Endodermal cell (in vitro differentiated cells): ENCODE results near the gene TRIP12. TPM values are rescaled to one million over a fixed set of nuclear protein-coding genes. Genes with fewer than 3 reads are reported as not detected.
A peak's percentile ranks its signal among the peaks of the same experiment; 100 is the strongest.

Source experiments
- DNase-seq: peaks from one replicate; pipeline ENCODE4 v3.0.0-alpha.2; 2017
- H3K27ac ChIP-seq: 2 replicates; pipeline ENCODE4 v1.5.1; 2013; ENCODE audit warnings: mild to moderate bottlenecking, low read depth, low read length, moderate library complexity
- H3K27me3 ChIP-seq: 2 replicates; pipeline ENCODE4 v1.6.1; 2013; ENCODE audit warnings: mild to moderate bottlenecking, low read length, moderate library complexity; ENCODE audit not compliant: insufficient read depth, control insufficient read depth, poor library complexity, severe bottlenecking
- H3K36me3 ChIP-seq: 2 replicates; pipeline ENCODE4 v1.7.0; 2013; ENCODE audit warnings: mild to moderate bottlenecking, low read length, moderate library complexity; ENCODE audit not compliant: control insufficient read depth, insufficient read depth
- H3K4me1 ChIP-seq: one replicate; pipeline ENCODE4 v1.7.0; 2013; ENCODE audit warnings: low read length; ENCODE audit not compliant: control insufficient read depth, insufficient read depth
- H3K4me3 ChIP-seq: 2 replicates; pipeline ENCODE4 v1.5.1; 2013; ENCODE audit warnings: mild to moderate bottlenecking, low read length, moderate library complexity
- H3K9ac ChIP-seq: 2 replicates; pipeline ENCODE4 v1.6.1; 2013; ENCODE audit warnings: mild to moderate bottlenecking, low read length, moderate library complexity; ENCODE audit not compliant: poor library complexity, severe bottlenecking; ENCODE audit errors: extremely low read depth
- H3K9me3 ChIP-seq: 2 replicates; pipeline ENCODE4 v1.6.1; 2013; ENCODE audit warnings: mild to moderate bottlenecking, low read length, moderate library complexity; ENCODE audit not compliant: control insufficient read depth
- H3K27ac Mint-ChIP-seq: 2 replicates; pipeline ENCODE4 v1.8.0; 2020; ENCODE audit warnings: mixed read lengths
- H3K27me3 Mint-ChIP-seq: 2 replicates; pipeline ENCODE4 v1.8.0; 2021; ENCODE audit warnings: mild to moderate bottlenecking, mixed read lengths; ENCODE audit not compliant: insufficient read depth
- H3K36me3 Mint-ChIP-seq: 2 replicates; pipeline ENCODE4 v1.8.0; 2020; ENCODE audit warnings: low read depth, mixed read lengths
- H3K4me1 Mint-ChIP-seq: 2 replicates; pipeline ENCODE4 v1.8.0; 2020; ENCODE audit warnings: mixed read lengths
- H3K4me3 Mint-ChIP-seq: 2 replicates; pipeline ENCODE4 v1.8.0; 2020; ENCODE audit warnings: mild to moderate bottlenecking, moderate library complexity, mixed read lengths
- H3K9me3 Mint-ChIP-seq: 2 replicates; pipeline ENCODE4 v1.8.0; 2020; ENCODE audit warnings: mild to moderate bottlenecking, mixed read lengths
- WGBS, 2 experiments: methylation state at CpG; one replicate each; pipeline versions ENCODE4 v1.1.5 to v1.1.7; 2013; ENCODE audit warnings: missing lambda C conversion rate in 2 of 2, mixed read lengths in 1 of 2; ENCODE audit not compliant: insufficient coverage in 1 of 2, insufficient read length in 1 of 2; 5-methylcytosine and 5-hydroxymethylcytosine counted together
- total RNA-seq, 2 donors: library from RNA; stranded (reverse); fragmentation: NEBNext Ultra II Directional in 1 of 2; extraction: Animal tissue kit (Norgen Biotek cat#: 25700) in 1 of 2; gene quantifications; 2 replicates in 1 of 2; 3 replicates in 1 of 2; pipeline ENCODE4 v1.2.1, GENCODE V29; 2021
- TF ChIP-seq, protein P1 (sequence below): fragments of 200-600 bp; sonication (generic); conservative IDR thresholded peaks from 2 replicates; pipeline ENCODE4 v1.5.0; 2021; ENCODE audit warnings: antibody characterized with exemption, mild to moderate bottlenecking

The TRIP12 gene
- total RNA-seq, 2 donors from 2014 or later: 177 to 229 TPM

DNA sequence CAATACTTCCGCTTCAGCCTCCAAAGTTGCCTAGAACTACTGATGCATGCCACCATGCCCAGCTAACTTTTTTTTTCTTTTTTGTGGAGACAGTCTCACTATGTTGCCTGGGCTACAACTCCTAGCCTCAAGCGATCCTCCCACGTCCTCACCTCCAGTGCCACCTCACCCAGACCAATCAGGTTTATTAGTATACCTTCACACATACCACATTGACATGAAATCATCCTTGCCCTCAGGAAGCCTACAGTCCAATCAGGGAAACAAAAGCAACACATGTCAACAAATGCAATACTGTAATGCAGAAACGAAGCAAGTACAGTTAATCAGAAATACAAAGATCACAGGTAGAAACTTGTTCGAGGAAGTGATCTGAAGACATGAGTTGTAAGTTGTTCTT is 4.0 kb downstream of the TRIP12 start:
- Mint-ChIP-seq H3K27ac (no peak overlapping the region), H3K27me3 (no peaks in the 10 kb centered on the region)

GRCh38 chr2:229914171-229914570 is 7.6 kb downstream of the TRIP12 start:
- 100% methylated on average over 1 of the region's 2 CpGs for WGBS, 2 experiments
- TF ChIP-seq, protein P1, sequence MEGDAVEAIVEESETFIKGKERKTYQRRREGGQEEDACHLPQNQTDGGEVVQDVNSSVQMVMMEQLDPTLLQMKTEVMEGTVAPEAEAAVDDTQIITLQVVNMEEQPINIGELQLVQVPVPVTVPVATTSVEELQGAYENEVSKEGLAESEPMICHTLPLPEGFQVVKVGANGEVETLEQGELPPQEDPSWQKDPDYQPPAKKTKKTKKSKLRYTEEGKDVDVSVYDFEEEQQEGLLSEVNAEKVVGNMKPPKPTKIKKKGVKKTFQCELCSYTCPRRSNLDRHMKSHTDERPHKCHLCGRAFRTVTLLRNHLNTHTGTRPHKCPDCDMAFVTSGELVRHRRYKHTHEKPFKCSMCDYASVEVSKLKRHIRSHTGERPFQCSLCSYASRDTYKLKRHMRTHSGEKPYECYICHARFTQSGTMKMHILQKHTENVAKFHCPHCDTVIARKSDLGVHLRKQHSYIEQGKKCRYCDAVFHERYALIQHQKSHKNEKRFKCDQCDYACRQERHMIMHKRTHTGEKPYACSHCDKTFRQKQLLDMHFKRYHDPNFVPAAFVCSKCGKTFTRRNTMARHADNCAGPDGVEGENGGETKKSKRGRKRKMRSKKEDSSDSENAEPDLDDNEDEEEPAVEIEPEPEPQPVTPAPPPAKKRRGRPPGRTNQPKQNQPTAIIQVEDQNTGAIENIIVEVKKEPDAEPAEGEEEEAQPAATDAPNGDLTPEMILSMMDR: no peak

More for the DNA sequence above, 4.0 kb downstream of the TRIP12 start:
- Mint-ChIP-seq H3K9me3 (no peaks in the 10 kb centered on the region), H3K4me3 (no peak overlapping the region), H3K4me1 (peaks cover 17% of the 10 kb centered on the region), H3K36me3 (peaks cover 24% of the 10 kb centered on the region)
- Histone ChIP-seq H3K36me3 (peaks cover 38% of the 10 kb centered on the region), H3K4me3 (peak overlapping the region; percentile 30), H3K27me3 (no peaks in the 10 kb centered on the region), H3K9me3 (no peaks in the 10 kb centered on the region), H3K4me1 (no peaks in the 10 kb centered on the region), H3K9ac (no peak overlapping the region), H3K27ac (no peak overlapping the region)
- 83 to 97% methylated on average over 4 to 5 of the region's 5 CpGs for WGBS, 2 experiments
- TF ChIP-seq, protein P1: no peak
- DNase-seq: no peak

GRCh38 chr2:229910832-229911412 is 10.9 kb downstream of the TRIP12 start:
- Histone ChIP-seq H3K36me3 (peaks cover 33% of the 10 kb centered on the region), H3K27me3 (no peaks in the 10 kb centered on the region), H3K4me1 (no peaks in the 10 kb centered on the region), H3K9me3 (no peaks in the 10 kb centered on the region), H3K9ac (no peak overlapping the region), H3K4me3 (no peak overlapping the region), H3K27ac (no peak overlapping the region)
- H3K27ac Mint-ChIP-seq: no peak overlapping the region
- H3K4me3 Mint-ChIP-seq: no peak overlapping the region
- H3K9me3 Mint-ChIP-seq: no peaks in the 10 kb centered on the region
- TF ChIP-seq, protein P1: peak; percentile 69
- H3K4me1 Mint-ChIP-seq: peaks cover 31% of the 10 kb centered on the region
- no peaks in the 10 kb centered on the region for H3K27me3 Mint-ChIP-seq
- 25 to 28% methylated on average over 1 of the region's 1 CpG for WGBS, 2 experiments
- DNase-seq: peak; percentile 75
- H3K36me3 Mint-ChIP-seq: peaks cover 15% of the 10 kb centered on the region

More at GRCh38 chr2:229914171-229914570, 7.6 kb downstream of the TRIP12 start:
- H3K9me3 Mint-ChIP-seq: no peaks in the 10 kb centered on the region
- peaks cover 44% of the 10 kb centered on the region for H3K36me3 ChIP-seq
- H3K9ac ChIP-seq: no peak overlapping the region
- H3K27ac ChIP-seq: no peak overlapping the region
- H3K4me1 ChIP-seq: no peaks in the 10 kb centered on the region
- no peaks in the 10 kb centered on the region for H3K27me3 ChIP-seq
- H3K36me3 Mint-ChIP-seq: peaks cover 24% of the 10 kb centered on the region
- H3K9me3 ChIP-seq: no peaks in the 10 kb centered on the region
- H3K4me3 Mint-ChIP-seq: no peak overlapping the region
- no peak for DNase-seq
- peak overlapping the region; percentile 48 for H3K27ac Mint-ChIP-seq
- H3K27me3 Mint-ChIP-seq: no peaks in the 10 kb centered on the region
- peaks cover 31% of the 10 kb centered on the region for H3K4me1 Mint-ChIP-seq
- no peak overlapping the region for H3K4me3 ChIP-seq
